ENCODE results near the gene FTSJ3. TPM values are rescaled to one million over a fixed set of nuclear protein-coding genes. Genes with fewer than 3 reads are reported as not detected.

The FTSJ3 gene
- total and polyA plus RNA-seq, 4 experiments from 2014 or later = 12.3 to 62.2 (median 51.5) TPM

DNA sequence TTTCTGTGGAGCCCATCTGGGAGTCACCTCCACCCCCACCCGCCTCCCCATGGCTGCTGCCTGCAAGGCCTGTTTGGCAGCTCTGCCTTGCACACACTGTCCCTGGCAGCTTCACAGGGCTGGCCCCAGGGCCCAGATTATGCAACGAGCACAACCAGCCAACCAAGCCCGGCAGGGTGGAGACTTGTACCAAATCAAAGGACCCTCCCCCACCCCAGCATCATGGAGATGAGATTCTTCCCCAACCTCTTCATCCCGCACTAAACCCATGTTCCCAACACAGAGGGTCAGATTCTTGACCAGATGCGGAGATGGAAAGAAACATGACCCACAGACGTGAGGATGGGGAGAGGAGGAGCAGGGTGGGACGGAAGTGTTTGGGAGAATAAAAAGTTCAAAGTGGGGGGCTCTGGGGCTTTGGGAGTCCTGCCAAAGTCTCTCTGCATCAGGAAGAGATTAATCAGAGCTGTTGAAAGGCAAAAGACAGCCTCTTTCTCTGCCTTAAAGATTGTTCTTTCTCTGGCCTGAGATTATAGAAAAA lies 11.2 kb upstream of the FTSJ3 start:
- intact Hi-C loops (cut with micrococcal nuclease) = no loop called here
- Mint-ChIP-seq H3K9me3 (no peaks in the 10 kb centered on the region), H3K4me1 (peaks cover 25 to 61% (median 43%) of the 10 kb centered on the region in 4 donors), H3K27ac (peak overlapping the region; percentile 73 to 87 (median 85)), H3K27me3 (no peaks in the 10 kb centered on the region), H3K36me3 (peaks cover 11 to 45% of the 10 kb centered on the region in 2 donors), H3K4me3 (peak overlapping the region; percentile 69 to 94 (median 74))
- DNase-seq = no peak
- H3K4me1 ChIP-seq (ENCODE audit: insufficient read depth, low read length) = peaks cover 64% of the 10 kb centered on the region
- CTCF ChIA-PET (ENCODE audit: partially characterized antibody) = interaction anchor here (1.1 to 4.8 kb wide), 5 partner anchors 8 to 83 kb away, joined by 3 to 21 read pairs (median 5); no protein-coding TSS in a partner anchor
- no peaks in the 10 kb centered on the region for H3K27me3 ChIP-seq (ENCODE audit: insufficient read depth, low read length)
- H3K9me3 ChIP-seq (ENCODE audit: control insufficient read depth in 1 of 2, low read length in 2 of 2) = no peaks in the 10 kb centered on the region
- POLR2A ChIA-PET (ENCODE audit: partially characterized antibody) = interaction anchor here (0.8 to 8.8 kb wide), 9 partner anchors 10 to 307 kb away, joined by 3 to 93 read pairs (median 5); partner anchors contain the start of genes CCDC47, DDX42, FTSJ3 and PSMC5
- H3K36me3 ChIP-seq (ENCODE audit: insufficient read depth, low read length) = peaks cover 30% of the 10 kb centered on the region
- peak overlapping the region in 1 of 2 donors; percentile 13 for H3K4me3 ChIP-seq (ENCODE audit: low read length in 2 of 2)
- H3K27ac ChIP-seq (ENCODE audit: low read depth, low read length) = peak overlapping the region; percentile 24

- Mint-ChIP-seq H3K27me3 (no peaks in the 10 kb centered on the region), H3K4me3 (peak overlapping the region in 3 of 8 donors; percentile 43 to 94 (median 61)), H3K4me1 (peaks cover 25 to 59% (median 40%) of the 10 kb centered on the region in 4 donors), H3K36me3 (peaks cover 13 to 48% of the 10 kb centered on the region in 2 donors), H3K9me3 (no peaks in the 10 kb centered on the region), H3K27ac (peak overlapping the region in 4 of 7 donors; percentile 29 to 67 (median 42))
- Histone ChIP-seq H3K36me3 (ENCODE audit: insufficient read depth, low read length) (peaks cover 36% of the 10 kb centered on the region), H3K4me3 (ENCODE audit: low read length in 2 of 2) (no peak overlapping the region), H3K27ac (ENCODE audit: low read depth, low read length) (peak overlapping the region; percentile 24), H3K4me1 (ENCODE audit: insufficient read depth, low read length) (peaks cover 60% of the 10 kb centered on the region), H3K9me3 (ENCODE audit: control insufficient read depth in 1 of 2, low read length in 2 of 2) (no peaks in the 10 kb centered on the region), H3K27me3 (ENCODE audit: insufficient read depth, low read length) (no peaks in the 10 kb centered on the region)
- DNase-seq = no peak
- ChIA-PET CTCF (ENCODE audit: partially characterized antibody) (interaction anchor here (1.1 to 4.8 kb wide), 5 partner anchors 7 to 83 kb away, joined by 3 to 21 read pairs (median 5); no protein-coding TSS in a partner anchor), POLR2A (ENCODE audit: partially characterized antibody) (interaction anchor here (0.8 to 8.8 kb wide), 9 partner anchors 9 to 307 kb away, joined by 3 to 93 read pairs (median 4); partner anchors contain the start of genes CCDC47, DDX42, FTSJ3 and PSMC5)
- intact Hi-C loops (cut with micrococcal nuclease) = no loop called here
These were observed 10.6 kb upstream of the FTSJ3 start for GRCh38 chr17:63837962-63838600.

GRCh38 chr17:63837480-63837879 lies 10.0 kb upstream of the FTSJ3 start:
- H3K36me3 Mint-ChIP-seq = peaks cover 13 to 51% of the 10 kb centered on the region in 2 donors
- Histone ChIP-seq H3K9me3 (ENCODE audit: control insufficient read depth in 1 of 2, low read length in 2 of 2) (no peaks in the 10 kb centered on the region), H3K36me3 (ENCODE audit: insufficient read depth, low read length) (peaks cover 42% of the 10 kb centered on the region), H3K4me3 (ENCODE audit: low read length in 2 of 2) (no peak overlapping the region), H3K4me1 (ENCODE audit: insufficient read depth, low read length) (peaks cover 62% of the 10 kb centered on the region), H3K27me3 (ENCODE audit: insufficient read depth, low read length) (no peaks in the 10 kb centered on the region), H3K27ac (ENCODE audit: low read depth, low read length) (no peak overlapping the region)
- H3K4me1 Mint-ChIP-seq = peaks cover 25 to 60% (median 38%) of the 10 kb centered on the region in 4 donors
- POLR2A ChIA-PET (ENCODE audit: partially characterized antibody) = interaction anchor here (1.5 to 8.8 kb wide), 4 partner anchors 9 to 142 kb away, joined by 3 to 93 read pairs (median 35); partner anchors contain the start of genes CCDC47, DDX42, FTSJ3 and PSMC5
- no peaks in the 10 kb centered on the region for H3K27me3 Mint-ChIP-seq
- intact Hi-C loops (cut with micrococcal nuclease) = no loop called here
- H3K4me3 Mint-ChIP-seq = no peak overlapping the region
- H3K9me3 Mint-ChIP-seq = no peaks in the 10 kb centered on the region
- DNase-seq = no peak
- H3K27ac Mint-ChIP-seq = peak overlapping the region in 2 of 7 donors; percentile 55 to 71
- CTCF ChIA-PET (ENCODE audit: partially characterized antibody) = interaction anchor here (1.1 to 4.8 kb wide), 3 partner anchors 7 to 139 kb away, joined by 3 to 21 read pairs (median 3); no protein-coding TSS in a partner anchor

GRCh38 chr17:63836811-63837210 lies 9.3 kb upstream of the FTSJ3 start:
- H3K4me3 Mint-ChIP-seq = no peak overlapping the region
- Histone ChIP-seq H3K4me3 (ENCODE audit: low read length in 2 of 2) (no peak overlapping the region), H3K27me3 (ENCODE audit: insufficient read depth, low read length) (no peaks in the 10 kb centered on the region), H3K27ac (ENCODE audit: low read depth, low read length) (no peak overlapping the region), H3K9me3 (ENCODE audit: control insufficient read depth in 1 of 2, low read length in 2 of 2) (no peaks in the 10 kb centered on the region), H3K4me1 (ENCODE audit: insufficient read depth, low read length) (peaks cover 69% of the 10 kb centered on the region), H3K36me3 (ENCODE audit: insufficient read depth, low read length) (peaks cover 48% of the 10 kb centered on the region)
- POLR2A ChIA-PET (ENCODE audit: partially characterized antibody) = interaction anchor here (1.1 to 5.6 kb wide), 4 partner anchors 8 to 141 kb away, joined by 3 to 93 read pairs (median 4); partner anchors contain the start of genes DDX42, FTSJ3 and PSMC5
- H3K4me1 Mint-ChIP-seq = peaks cover 29 to 66% (median 42%) of the 10 kb centered on the region in 4 donors
- peak overlapping the region in 3 of 7 donors; percentile 46 to 71 (median 55) for H3K27ac Mint-ChIP-seq
- no peaks in the 10 kb centered on the region for H3K27me3 Mint-ChIP-seq
- no peak for DNase-seq
- CTCF ChIA-PET (ENCODE audit: partially characterized antibody) = interaction anchor here (1.1 to 1.5 kb wide), 2 partner anchors 9 to 138 kb away, joined by 3 read pairs; no protein-coding TSS in a partner anchor
- H3K36me3 Mint-ChIP-seq = peaks cover 20 to 55% of the 10 kb centered on the region in 2 donors
- intact Hi-C loops (cut with micrococcal nuclease) = no loop called here
- no peaks in the 10 kb centered on the region for H3K9me3 Mint-ChIP-seq

- Histone ChIP-seq H3K27ac (ENCODE audit: low read depth, low read length) (no peak overlapping the region), H3K27me3 (ENCODE audit: insufficient read depth, low read length) (no peaks in the 10 kb centered on the region), H3K36me3 (ENCODE audit: insufficient read depth, low read length) (peaks cover 64% of the 10 kb centered on the region), H3K4me1 (ENCODE audit: insufficient read depth, low read length) (peaks cover 69% of the 10 kb centered on the region), H3K9me3 (ENCODE audit: control insufficient read depth in 1 of 2, low read length in 2 of 2) (no peaks in the 10 kb centered on the region), H3K4me3 (ENCODE audit: low read length in 2 of 2) (no peak overlapping the region)
- no peaks in the 10 kb centered on the region for H3K9me3 Mint-ChIP-seq
- H3K36me3 Mint-ChIP-seq = peaks cover 33 to 67% of the 10 kb centered on the region in 2 donors
- no peak for DNase-seq
- peak overlapping the region in 6 of 7 donors; percentile 70 to 89 (median 82) for H3K27ac Mint-ChIP-seq
- no peaks in the 10 kb centered on the region for H3K27me3 Mint-ChIP-seq
- peaks cover 29 to 66% (median 44%) of the 10 kb centered on the region in 4 donors for H3K4me1 Mint-ChIP-seq
- H3K4me3 Mint-ChIP-seq = no peak overlapping the region
- CTCF ChIA-PET (ENCODE audit: partially characterized antibody) = interaction anchor here (0.7 to 3.0 kb wide), 11 partner anchors 8 to 409 kb away, joined by 3 to 12 read pairs (median 4); no protein-coding TSS in a partner anchor
- intact Hi-C loops (cut with micrococcal nuclease) = loop anchor here (1.0 kb wide), 1 partner anchor 137 kb away; no protein-coding TSS in a partner anchor
- POLR2A ChIA-PET (ENCODE audit: partially characterized antibody) = interaction anchor here (0.7 to 12.7 kb wide), 7 partner anchors 9 to 185 kb away, joined by 3 to 129 read pairs (median 5); partner anchors contain the start of genes DDX42, LIMD2 and SMARCD2
These were observed 7.8 kb upstream of the FTSJ3 start for GRCh38 chr17:63835167-63835720.

DNA sequence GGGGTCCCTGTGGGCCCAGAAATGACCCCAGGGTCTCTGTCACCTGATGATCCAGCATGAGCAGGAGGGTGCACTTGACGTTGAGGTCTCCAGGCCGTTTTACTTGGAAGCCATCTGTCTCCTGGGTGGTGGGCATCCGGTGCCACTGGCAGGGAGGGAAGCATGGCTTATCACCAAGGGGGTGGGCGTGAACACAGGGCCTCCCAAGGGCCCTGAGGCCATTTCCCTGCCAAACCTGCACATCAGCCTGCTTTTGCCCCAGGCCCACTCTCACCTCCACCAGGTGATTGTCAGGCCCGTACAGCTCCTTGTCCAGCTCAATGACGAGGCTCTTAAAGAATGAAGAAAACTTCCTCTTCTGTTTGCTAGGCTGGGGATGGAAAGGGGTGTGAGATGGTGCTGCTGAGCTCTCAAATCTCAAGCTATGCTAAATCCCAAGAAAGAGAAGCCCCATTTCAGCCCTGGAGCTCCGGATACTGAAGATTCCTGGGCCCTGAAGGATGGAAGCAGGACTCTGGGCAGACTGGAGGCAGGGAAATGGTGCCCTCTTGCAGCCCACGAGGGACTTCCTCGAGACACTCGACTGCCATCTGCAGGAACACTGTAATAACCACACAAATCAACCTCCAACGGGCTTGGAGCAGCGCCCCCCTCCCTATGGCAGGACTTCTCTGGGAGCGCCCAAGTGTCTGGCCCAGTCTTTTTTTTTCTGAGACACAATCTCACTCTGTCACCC lies 7.1 kb upstream of the FTSJ3 start:
- peak overlapping the region in 1 of 8 donors; percentile 23 for H3K4me3 Mint-ChIP-seq
- POLR2A ChIA-PET (ENCODE audit: partially characterized antibody) = interaction anchor here (1.2 to 12.7 kb wide), 7 partner anchors 7 to 138 kb away, joined by 3 to 129 read pairs (median 6); partner anchors contain the start of genes DDX42, LIMD2 and SMARCD2

More for the DNA sequence above, 7.1 kb upstream of the FTSJ3 start:
- Mint-ChIP-seq H3K4me1 (peaks cover 34 to 71% (median 49%) of the 10 kb centered on the region in 4 donors), H3K27ac (peak overlapping the region; percentile 75 to 89 (median 83)), H3K9me3 (no peaks in the 10 kb centered on the region), H3K27me3 (no peaks in the 10 kb centered on the region), H3K36me3 (peaks cover 39 to 74% of the 10 kb centered on the region in 2 donors)
- Histone ChIP-seq H3K27ac (ENCODE audit: low read depth, low read length) (no peak overlapping the region), H3K36me3 (ENCODE audit: insufficient read depth, low read length) (peaks cover 71% of the 10 kb centered on the region), H3K9me3 (ENCODE audit: control insufficient read depth in 1 of 2, low read length in 2 of 2) (no peaks in the 10 kb centered on the region), H3K4me1 (ENCODE audit: insufficient read depth, low read length) (peaks cover 69% of the 10 kb centered on the region), H3K4me3 (ENCODE audit: low read length in 2 of 2) (no peak overlapping the region), H3K27me3 (ENCODE audit: insufficient read depth, low read length) (no peaks in the 10 kb centered on the region)
- CTCF ChIA-PET (ENCODE audit: partially characterized antibody) = interaction anchor here (0.7 to 3.0 kb wide), 14 partner anchors 8 to 409 kb away, joined by 3 to 12 read pairs (median 4); no protein-coding TSS in a partner anchor
- intact Hi-C loops (cut with micrococcal nuclease) = loop anchor here (1.0 kb wide), 1 partner anchor 136 kb away; no protein-coding TSS in a partner anchor
- peak; percentile 51 to 82 (median 62) for DNase-seq

Measured in CD4-positive, alpha-beta memory T cell (primary cell).